Measurements from ENCODE around the gene AHR. TPM values are rescaled to one million over a fixed set of nuclear protein-coding genes. Genes with fewer than 3 reads are reported as not detected.
"Not testable (repeated sequence)": the region's sequence is repeated elsewhere in the genome, so short reads cannot be mapped to it uniquely, and the experiment has no call there.

Gene AHR
- total and polyA plus RNA-seq, 2 donors (not counting 3 experiments of a cell fraction or from before 2014, with no cell fraction given), result 4.8 to 31.8 TPM

DNA sequence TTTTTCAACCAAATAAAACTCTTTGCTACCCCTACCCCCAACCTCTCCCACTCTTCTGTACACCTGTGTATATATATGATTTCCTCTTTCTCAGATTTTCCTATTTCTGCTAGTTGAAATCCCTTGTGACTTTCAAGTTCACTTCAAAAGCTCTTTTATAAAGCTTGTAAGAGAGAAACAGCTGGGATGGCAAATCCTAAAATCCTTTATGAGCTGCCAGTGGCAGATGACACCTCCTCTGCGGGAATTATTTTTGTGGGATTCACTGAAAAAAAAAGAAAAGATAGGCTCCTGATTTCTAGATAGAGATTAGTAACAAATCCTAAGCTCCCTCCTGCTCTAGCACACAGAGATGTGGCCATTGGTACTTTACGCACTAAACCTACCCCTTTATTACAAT is 92.9 kb downstream of the AHR start:
- no TSS peak for BruUV-seq (replicated peaks)
- DNase-seq (ENCODE audit: low read depth, low spot score) (no peak), FAIRE-seq (no peak)
- H3K27me3 ChIP-seq (ENCODE audit: control insufficient read depth in 2 of 2, insufficient read depth in 2 of 2, low read length in 2 of 2), result no peaks in the 10 kb centered on the region
- TF ChIP-seq POLR2AphosphoS5 (IDR thresholded peaks at IDR 0.05; ENCODE audit: insufficient read depth, low read depth, low read length) (no peak), FOS (IDR thresholded peaks at IDR 0.05; ENCODE audit: borderline replicate concordance, insufficient read depth, low read length) (no peak)
- no peaks in the 10 kb centered on the region for H3K79me2 ChIP-seq (ENCODE audit: control insufficient read depth, insufficient read depth, low read length)
- H3K9me1 ChIP-seq (replicated peaks; ENCODE audit: control insufficient read depth, extremely low read depth, insufficient read depth, low read length), result no peaks in the 10 kb centered on the region
- H3K4me3 ChIP-seq (replicated peaks in 1 of 3; ENCODE audit: insufficient read depth in 1 of 3, low read depth in 1 of 3, low read length in 3 of 3), result no peak overlapping the region
- H3K9ac ChIP-seq (replicated peaks; ENCODE audit: extremely low read depth, insufficient read depth, low read length), result no peak overlapping the region
- H2AFZ ChIP-seq (ENCODE audit: low read depth, low read length), result no peak overlapping the region
- H3K9me3 ChIP-seq (replicated peaks; ENCODE audit: control insufficient read depth, insufficient read depth, low read length), result no peaks in the 10 kb centered on the region
- no peaks in the 10 kb centered on the region for H3K36me3 ChIP-seq (ENCODE audit: control insufficient read depth in 2 of 2, extremely low read depth in 1 of 2, insufficient read depth in 2 of 2, low read length in 2 of 2)
- dilution Hi-C loops (cut with MboI; ENCODE audit: extremely low pct_ligation_motif_present, low sequenced_read_pairs), result no loop called here
- no peak overlapping the region for H3K27ac ChIP-seq (ENCODE audit: insufficient read depth, low read depth, low read length)
- ChIA-PET CTCF (no interaction called here), POLR2A (no interaction called here)
- H3K4me1 ChIP-seq (ENCODE audit: control insufficient read depth, extremely low read depth, insufficient read depth, low read length), result no peaks in the 10 kb centered on the region
- no peak overlapping the region for H3K4me2 ChIP-seq (ENCODE audit: insufficient read depth, low read length)
- no peaks in the 10 kb centered on the region for H4K20me1 ChIP-seq (replicated peaks; ENCODE audit: control insufficient read depth, extremely low read depth, insufficient read depth, low read length)
- intact Hi-C loops (cut with micrococcal nuclease), result no loop called here

DNA sequence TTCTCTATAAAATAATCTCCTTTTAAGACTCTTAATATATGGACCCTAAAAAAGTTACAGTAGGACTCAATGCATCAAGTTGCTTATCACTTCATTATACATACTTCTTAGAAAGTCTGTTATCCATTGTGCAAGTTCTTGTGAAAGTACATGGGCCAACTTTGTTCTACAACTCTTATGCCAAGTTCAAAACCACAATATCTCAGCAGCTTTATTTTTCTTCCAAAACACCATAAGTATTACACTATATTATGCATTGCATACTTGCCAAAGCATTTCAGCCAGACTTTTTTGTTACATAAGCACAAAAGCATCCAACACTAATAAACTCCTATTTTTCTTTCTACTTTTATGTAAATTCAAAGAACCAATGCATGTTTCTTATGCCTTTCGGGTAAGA is 94.4 kb downstream of the AHR start:
- Histone ChIP-seq H3K9ac (replicated peaks; ENCODE audit: extremely low read depth, insufficient read depth, low read length) (no peak overlapping the region), H3K27ac (ENCODE audit: insufficient read depth, low read depth, low read length) (no peak overlapping the region), H4K20me1 (replicated peaks; ENCODE audit: control insufficient read depth, extremely low read depth, insufficient read depth, low read length) (no peaks in the 10 kb centered on the region), H3K27me3 (ENCODE audit: control insufficient read depth in 2 of 2, insufficient read depth in 2 of 2, low read length in 2 of 2) (no peaks in the 10 kb centered on the region), H3K9me1 (replicated peaks; ENCODE audit: control insufficient read depth, extremely low read depth, insufficient read depth, low read length) (no peaks in the 10 kb centered on the region), H3K79me2 (ENCODE audit: control insufficient read depth, insufficient read depth, low read length) (no peaks in the 10 kb centered on the region), H3K4me1 (ENCODE audit: control insufficient read depth, extremely low read depth, insufficient read depth, low read length) (no peaks in the 10 kb centered on the region), H3K4me3 (replicated peaks in 1 of 3; ENCODE audit: insufficient read depth in 1 of 3, low read depth in 1 of 3, low read length in 3 of 3) (no peak overlapping the region), H3K9me3 (replicated peaks; ENCODE audit: control insufficient read depth, insufficient read depth, low read length) (no peaks in the 10 kb centered on the region), H3K4me2 (ENCODE audit: insufficient read depth, low read length) (no peak overlapping the region), H3K36me3 (ENCODE audit: control insufficient read depth in 2 of 2, extremely low read depth in 1 of 2, insufficient read depth in 2 of 2, low read length in 2 of 2) (no peaks in the 10 kb centered on the region), H2AFZ (ENCODE audit: low read depth, low read length) (no peak overlapping the region)
- no peak for TF ChIP-seq MYC (IDR thresholded peaks at IDR 0.05; ENCODE audit: low read depth, low read length)
- CTCF ChIA-PET, result no interaction called here
- BruUV-seq (replicated peaks), result no TSS peak
- dilution Hi-C loops (cut with MboI; ENCODE audit: extremely low pct_ligation_motif_present, low sequenced_read_pairs) (no loop called here), intact Hi-C loops (cut with micrococcal nuclease) (no loop called here)
- FAIRE-seq (no peak), DNase-seq (ENCODE audit: low read depth, low spot score) (no peak)
- POLR2A ChIA-PET, result no interaction called here

DNA sequence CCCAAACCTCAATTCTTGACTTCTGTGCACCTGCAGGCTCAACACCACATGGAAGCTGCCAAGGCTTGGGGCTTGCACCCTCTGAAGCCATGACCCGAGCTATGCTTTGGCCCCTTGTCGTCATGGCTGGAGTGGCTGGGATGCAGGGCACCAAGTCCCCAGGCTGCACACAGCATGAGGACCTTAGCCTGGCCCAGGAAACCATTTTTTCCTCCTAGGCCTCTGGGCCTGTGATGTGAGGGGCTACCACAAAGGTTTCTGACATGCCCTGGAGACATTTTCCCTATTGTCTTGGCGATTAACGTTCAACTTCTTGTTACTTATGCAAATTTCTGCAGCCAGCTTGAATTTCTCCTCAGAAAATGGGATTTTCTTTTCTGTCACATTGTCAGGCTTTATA is 96.1 kb downstream of the AHR start:
- BruUV-seq (replicated peaks); CTCF ChIA-PET; intact Hi-C loops (cut with micrococcal nuclease): not testable (repeated sequence)

More for the DNA sequence above, 96.1 kb downstream of the AHR start:
- POLR2A ChIA-PET; dilution Hi-C loops (cut with MboI; ENCODE audit: extremely low pct_ligation_motif_present, low sequenced_read_pairs); H3K9ac ChIP-seq (replicated peaks; ENCODE audit: extremely low read depth, insufficient read depth, low read length); H3K4me1 ChIP-seq (ENCODE audit: control insufficient read depth, extremely low read depth, insufficient read depth, low read length); H3K9me1 ChIP-seq (replicated peaks; ENCODE audit: control insufficient read depth, extremely low read depth, insufficient read depth, low read length); H3K4me2 ChIP-seq (ENCODE audit: insufficient read depth, low read length); H3K4me3 ChIP-seq (replicated peaks in 1 of 3; ENCODE audit: insufficient read depth in 1 of 3, low read depth in 1 of 3, low read length in 3 of 3); DNase-seq (ENCODE audit: low read depth, low spot score); H2AFZ ChIP-seq (ENCODE audit: low read depth, low read length); FAIRE-seq; H3K9me3 ChIP-seq (replicated peaks; ENCODE audit: control insufficient read depth, insufficient read depth, low read length); H3K27me3 ChIP-seq (ENCODE audit: control insufficient read depth in 2 of 2, insufficient read depth in 2 of 2, low read length in 2 of 2); H3K36me3 ChIP-seq (ENCODE audit: control insufficient read depth in 2 of 2, extremely low read depth in 1 of 2, insufficient read depth in 2 of 2, low read length in 2 of 2); H3K27ac ChIP-seq (ENCODE audit: insufficient read depth, low read depth, low read length); H3K79me2 ChIP-seq (ENCODE audit: control insufficient read depth, insufficient read depth, low read length); H4K20me1 ChIP-seq (replicated peaks; ENCODE audit: control insufficient read depth, extremely low read depth, insufficient read depth, low read length): not testable (repeated sequence)

Measured in endothelial cell of umbilical vein (primary cell).